Adrenal gland (tissue), 12 donors: Measurements from ENCODE around the gene PRKRIP1. TPM values are rescaled to one million over a fixed set of nuclear protein-coding genes. Genes with fewer than 3 reads are reported as not detected.

Experiments used
- DNase-seq, 7 donors: peaks; one replicate each; pipeline ENCODE4 v3.0.0-alpha.2; 2019 to 2020
- H3K27ac ChIP-seq, 5 donors: fragments of 200-600 bp; sonication (generic) in 4 of 5; 1 replicate in 3 of 5; 2 replicates in 2 of 5; pipeline versions ENCODE4 v1.5.1 to v1.8.0; 2016 to 2020; ENCODE audit warnings: mild to moderate bottlenecking in 1 of 5
- H3K27me3 ChIP-seq: fragments of 200-600 bp; 2 replicates; pipeline ENCODE4 v1.8.0; 2021
- H3K36me3 ChIP-seq, 2 donors: fragments of 200-600 bp; replicated peaks in 1 of 2; 1 replicate in 1 of 2; 2 replicates in 1 of 2; pipeline versions ENCODE4 v1.5.1 to v1.8.0; 2018 to 2022
- H3K4me1 ChIP-seq, 2 donors: fragments of 200-600 bp; replicated peaks in 1 of 2; 1 replicate in 1 of 2; 2 replicates in 1 of 2; pipeline versions ENCODE4 v1.5.1 to v1.8.0; 2018 to 2021
- H3K4me3 ChIP-seq, 4 donors: fragments of 200-600 bp; sonication (generic) in 3 of 4; one replicate each; pipeline ENCODE4 v1.5.1; 2016 to 2018
- H3K9me3 ChIP-seq, 3 donors: fragments of 200-600 bp; sonication (generic) in 1 of 3; replicated peaks in 1 of 3; 1 replicate in 2 of 3; 2 replicates in 1 of 3; pipeline versions ENCODE4 v1.5.1 to v1.8.0; 2016 to 2021
- POLR2A ChIP-seq, 2 donors: fragments of 450-650 bp; IDR thresholded peaks; one replicate each; pipeline ENCODE4 v1.6.1; 2017; ENCODE audit warnings: antibody characterized with exemption in 2 of 2, mild to moderate bottlenecking in 2 of 2, moderate library complexity in 1 of 2
- WGBS, 4 donors: extraction: QIAGEN DNeasy Blood & Tissue Kit in 2 of 4; methylation state at CpG; one replicate each; pipeline versions ENCODE4 v1.1.5 to v1.1.7; 2013 to 2017; 5-methylcytosine and 5-hydroxymethylcytosine counted together
- intact Hi-C, 2 donors: fragments of 100-400 bp; cut with DNase I; formaldehyde crosslinking; loops; one replicate each; pipeline versions ENCODE4 v1.14.1 to v1.15.0; 2022 to 2023
- polyA plus RNA-seq, 3 donors: library from polyadenylated mRNA; stranded (reverse); fragments of 200-250 nt in 2 of 3; fragments of 350-450 nt in 1 of 3; fragmentation: Illumina TruSeq in 1 of 3; extraction: RNeasy Lipid Tissue Mini Kit (QIAGEN cat#74804) in 1 of 3; gene quantifications; one replicate each; pipeline ENCODE4 v1.2.3, GENCODE V29; 2013 to 2014
- total RNA-seq, 9 donors: library from RNA; depleted of rRNA in 4 of 9; stranded (reverse); fragments of >200 nt in 4 of 9; fragments of 120-200 nt in 1 of 9; fragmentation: NEBNext Ultra II Directional in 1 of 9; extraction: Animal tissue kit (Norgen Biotek cat#: 25700) in 1 of 9; gene quantifications; one replicate each; pipeline versions ENCODE4 v1.1.0 to v1.2.4, GENCODE V29; 2013 to 2023
- TF ChIP-seq, protein P1 (sequence below), 6 experiments: fragments of 450-650 bp in 4 of 6; fragments of 200-600 bp in 2 of 6; sonication (generic) in 1 of 6; IDR thresholded peaks; 1 replicate in 5 of 6; 2 replicates in 1 of 6; pipeline versions ENCODE4 v1.5.1 to v1.8.0; 2016 to 2021; ENCODE audit warnings: antibody characterized with exemption in 6 of 6, mild to moderate bottlenecking in 2 of 6, moderate library complexity in 1 of 6
- donor health status: healthy with polysubstance abuse.
- donor health status: Bipolar disorder and iron deficiency.
- donor health status: DM: yes; HTN: yes; CAD: no.
- donor health status: DM: no; HTN: no; CAD: no.
- donor health status: DM: no; HTN: no; CAD: no.
- donor health status: DM: yes; HTN: yes; CAD: no.

The PRKRIP1 gene
- total and polyA plus RNA-seq, 12 donors = 19.4 to 114 (median 31.1) TPM

DNA sequence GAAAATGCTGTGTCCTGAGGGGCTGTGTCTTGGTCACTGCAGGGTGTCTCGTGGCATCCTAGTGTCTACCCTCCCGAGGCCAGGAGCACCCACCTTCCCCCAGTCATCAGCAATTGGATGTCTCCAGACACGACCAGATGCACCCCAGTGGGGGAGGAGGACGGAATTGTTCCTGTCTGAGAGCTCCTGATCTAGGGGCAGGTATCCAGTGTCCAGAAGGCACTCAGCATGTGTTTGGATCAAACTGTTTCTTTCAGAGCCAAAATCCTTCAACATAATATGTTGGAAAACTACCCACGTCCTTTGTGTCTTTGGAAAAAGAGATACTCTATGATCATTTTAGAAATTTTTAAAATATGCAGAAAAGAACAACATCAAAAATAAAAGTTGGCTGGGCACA, 16.9 kb downstream of the PRKRIP1 start:
- Histone ChIP-seq H3K4me1 (peaks cover 6 to 20% of the 10 kb centered on the region in 2 donors), H3K27ac (peak overlapping the region in 2 of 5 donors; percentile 20 to 24), H3K27me3 (no peaks in the 10 kb centered on the region), H3K36me3 (peaks cover 0 to 60% of the 10 kb centered on the region in 2 donors), H3K9me3 (no peaks in the 10 kb centered on the region), H3K4me3 (no peak overlapping the region)
- TF ChIP-seq, protein P1, sequence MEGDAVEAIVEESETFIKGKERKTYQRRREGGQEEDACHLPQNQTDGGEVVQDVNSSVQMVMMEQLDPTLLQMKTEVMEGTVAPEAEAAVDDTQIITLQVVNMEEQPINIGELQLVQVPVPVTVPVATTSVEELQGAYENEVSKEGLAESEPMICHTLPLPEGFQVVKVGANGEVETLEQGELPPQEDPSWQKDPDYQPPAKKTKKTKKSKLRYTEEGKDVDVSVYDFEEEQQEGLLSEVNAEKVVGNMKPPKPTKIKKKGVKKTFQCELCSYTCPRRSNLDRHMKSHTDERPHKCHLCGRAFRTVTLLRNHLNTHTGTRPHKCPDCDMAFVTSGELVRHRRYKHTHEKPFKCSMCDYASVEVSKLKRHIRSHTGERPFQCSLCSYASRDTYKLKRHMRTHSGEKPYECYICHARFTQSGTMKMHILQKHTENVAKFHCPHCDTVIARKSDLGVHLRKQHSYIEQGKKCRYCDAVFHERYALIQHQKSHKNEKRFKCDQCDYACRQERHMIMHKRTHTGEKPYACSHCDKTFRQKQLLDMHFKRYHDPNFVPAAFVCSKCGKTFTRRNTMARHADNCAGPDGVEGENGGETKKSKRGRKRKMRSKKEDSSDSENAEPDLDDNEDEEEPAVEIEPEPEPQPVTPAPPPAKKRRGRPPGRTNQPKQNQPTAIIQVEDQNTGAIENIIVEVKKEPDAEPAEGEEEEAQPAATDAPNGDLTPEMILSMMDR (IDR thresholded peaks at IDR 0.05) = no peak
- no peak for TF ChIP-seq POLR2A (IDR thresholded peaks at IDR 0.05)
- 69 to 84% (median 76%) methylated on average over 3 to 5 of the region's 5 CpGs for WGBS, 4 donors
- intact Hi-C loops = loop anchor here in 1 of 2 donors (10.0 kb wide), 1 partner anchor 52 kb away; the partner anchor contains the start of genes ALKBH4 and LRWD1
- no peak for DNase-seq

DNA sequence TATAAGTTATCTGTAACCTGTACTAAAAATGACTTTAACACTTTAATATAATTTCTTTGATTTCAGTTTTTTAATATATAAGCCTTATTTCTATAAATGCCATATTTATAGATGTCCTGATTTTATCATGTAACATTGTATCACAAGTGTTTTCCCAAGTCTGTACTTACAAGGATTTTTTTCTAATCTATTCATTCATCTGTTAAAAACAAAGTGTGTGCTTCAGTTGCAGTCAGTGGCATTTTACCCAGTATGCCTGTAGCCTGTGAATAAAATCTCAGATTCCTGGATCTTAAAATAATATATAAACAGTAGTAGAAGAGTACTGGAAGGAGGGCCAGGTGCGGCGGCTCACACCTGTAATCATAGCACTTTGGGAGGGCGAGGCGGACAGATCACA, 17.4 kb downstream of the PRKRIP1 start:
- peaks cover 0 to 59% of the 10 kb centered on the region in 2 donors for H3K36me3 ChIP-seq
- no peaks in the 10 kb centered on the region for H3K27me3 ChIP-seq
- TF ChIP-seq, protein P1 (IDR thresholded peaks at IDR 0.05) = no peak
- no peak for TF ChIP-seq POLR2A (IDR thresholded peaks at IDR 0.05)
- H3K4me1 ChIP-seq = peaks cover 6 to 20% of the 10 kb centered on the region in 2 donors
- no peaks in the 10 kb centered on the region for H3K9me3 ChIP-seq
- no peak overlapping the region for H3K27ac ChIP-seq
- intact Hi-C loops = loop anchor here in 1 of 2 donors (10.0 kb wide), 1 partner anchor 51 kb away; the partner anchor contains the start of genes ALKBH4 and LRWD1
- no peak for DNase-seq
- WGBS, 4 donors = 89 to 98% (median 96%) methylated on average over 4 of the region's 4 CpGs
- H3K4me3 ChIP-seq = no peak overlapping the region

DNA sequence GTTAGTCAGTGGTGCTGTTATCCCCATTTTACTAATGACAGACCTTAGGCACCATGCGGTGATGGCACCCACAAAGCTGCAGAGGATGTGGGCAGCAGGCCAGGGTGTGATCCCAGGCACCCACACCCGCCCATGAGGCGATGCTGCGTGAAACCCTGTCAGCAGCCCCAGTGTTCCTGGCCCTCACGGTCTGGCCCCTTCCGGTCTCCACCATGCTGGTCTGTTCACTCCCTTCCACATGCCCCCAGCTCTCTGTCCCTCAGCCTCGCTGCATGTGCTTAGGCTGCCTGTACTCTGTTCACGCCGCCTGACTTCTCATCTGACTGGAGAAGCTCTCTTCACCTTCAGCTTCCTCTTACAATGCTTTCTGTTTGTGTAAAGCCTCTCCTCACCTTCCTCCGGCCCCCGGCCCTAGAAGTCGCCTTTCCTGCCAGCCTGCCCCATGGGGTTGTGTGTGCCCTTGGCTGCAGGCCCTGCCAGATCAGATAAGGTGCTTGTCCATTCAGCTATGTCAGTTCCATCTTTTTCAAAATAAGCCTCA, 19.6 kb downstream of the PRKRIP1 start:
- Histone ChIP-seq H3K4me3 (no peak overlapping the region), H3K27me3 (no peaks in the 10 kb centered on the region), H3K4me1 (peaks cover 6 to 20% of the 10 kb centered on the region in 2 donors), H3K27ac (peak overlapping the region in 2 of 5 donors; percentile 59 to 65), H3K36me3 (peaks cover 0 to 56% of the 10 kb centered on the region in 2 donors), H3K9me3 (no peaks in the 10 kb centered on the region)
- 54 to 64% (median 59%) methylated on average over 10 to 12 of the region's 12 CpGs for WGBS, 4 donors
- intact Hi-C loops = loop anchor here in 1 of 2 donors (10.0 kb wide), 1 partner anchor 49 kb away; the partner anchor contains the start of genes ALKBH4 and LRWD1
- peak in 4 of 7 donors; percentile 45 to 68 (median 56) for DNase-seq
- TF ChIP-seq POLR2A (IDR thresholded peaks at IDR 0.05) = no peak
- TF ChIP-seq, protein P1 (IDR thresholded peaks at IDR 0.05) = no peak

DNA sequence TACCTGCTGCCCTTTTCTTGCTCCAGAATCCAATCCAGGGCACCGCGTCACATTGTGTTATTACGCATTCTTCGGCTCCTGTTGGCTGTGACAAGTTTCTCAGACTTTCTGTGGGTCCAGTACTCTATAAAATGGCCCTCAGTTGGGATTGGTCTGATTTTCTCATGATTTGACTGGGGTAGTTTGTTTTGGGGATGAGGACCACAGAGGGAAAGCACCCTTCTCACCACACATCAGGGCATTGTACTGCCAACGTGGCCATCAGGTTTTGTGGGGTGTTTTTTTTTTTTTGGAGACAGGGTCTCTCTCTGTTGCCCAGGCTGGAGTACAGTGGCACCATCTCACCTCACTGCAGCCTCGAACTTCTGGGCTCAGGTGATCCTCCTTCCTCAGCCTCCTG, 20.2 kb downstream of the PRKRIP1 start:
- peaks cover 0 to 56% of the 10 kb centered on the region in 2 donors for H3K36me3 ChIP-seq
- no peak for DNase-seq
- peaks cover 6 to 20% of the 10 kb centered on the region in 2 donors for H3K4me1 ChIP-seq
- H3K27ac ChIP-seq = peak overlapping the region in 2 of 5 donors; percentile 59 to 65
- intact Hi-C loops = loop anchor here in 1 of 2 donors (10.0 kb wide), 1 partner anchor 48 kb away; the partner anchor contains the start of genes ALKBH4 and LRWD1
- WGBS, 4 donors = 73 to 80% (median 74%) methylated on average over 6 of the region's 6 CpGs
- TF ChIP-seq POLR2A (IDR thresholded peaks at IDR 0.05) = no peak
- no peaks in the 10 kb centered on the region for H3K27me3 ChIP-seq
- H3K4me3 ChIP-seq = no peak overlapping the region
- no peaks in the 10 kb centered on the region for H3K9me3 ChIP-seq
